ENCODE results near the gene ACOX3.
"Not testable (repeated sequence)": the region's sequence is repeated elsewhere in the genome, so short reads cannot be mapped to it uniquely, and the experiment has no call there.

The ACOX3 gene

DNA sequence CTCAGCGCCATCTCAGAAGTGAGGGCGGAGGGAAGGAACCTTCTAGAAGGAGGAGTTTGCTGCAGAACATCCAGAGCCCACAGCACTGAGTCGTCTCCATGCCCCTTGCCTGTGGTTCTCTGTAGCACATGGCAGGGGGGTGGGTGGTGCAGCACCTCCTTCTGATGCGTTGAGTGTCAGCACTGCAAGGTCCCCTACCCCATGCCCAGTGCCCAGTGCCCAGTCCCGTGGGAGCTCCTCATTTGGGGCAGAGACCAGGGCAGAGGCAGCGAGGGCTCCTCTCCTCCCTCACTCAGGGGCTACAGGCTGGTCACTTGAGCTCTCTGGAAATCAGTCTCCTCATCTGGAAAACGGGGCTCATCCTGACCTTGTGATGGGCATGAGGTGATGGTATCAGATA lies 92.9 kb downstream of the ACOX3 start:
- TF ChIP-seq SPI1 (IDR thresholded peaks at IDR 0.05; ENCODE audit: low read depth, low read length) (no peak), POLR2A (IDR thresholded peaks at IDR 0.05; ENCODE audit: low read depth, low read length) (no peak), POU2F2 (IDR thresholded peaks at IDR 0.05; ENCODE audit: low read depth, low read length) (no peak), TAF1 (IDR thresholded peaks at IDR 0.05; ENCODE audit: low read depth, low read length) (no peak)
- DNase-seq (ENCODE audit: insufficient read length, low spot score) (no peak), FAIRE-seq (no peak)

DNA sequence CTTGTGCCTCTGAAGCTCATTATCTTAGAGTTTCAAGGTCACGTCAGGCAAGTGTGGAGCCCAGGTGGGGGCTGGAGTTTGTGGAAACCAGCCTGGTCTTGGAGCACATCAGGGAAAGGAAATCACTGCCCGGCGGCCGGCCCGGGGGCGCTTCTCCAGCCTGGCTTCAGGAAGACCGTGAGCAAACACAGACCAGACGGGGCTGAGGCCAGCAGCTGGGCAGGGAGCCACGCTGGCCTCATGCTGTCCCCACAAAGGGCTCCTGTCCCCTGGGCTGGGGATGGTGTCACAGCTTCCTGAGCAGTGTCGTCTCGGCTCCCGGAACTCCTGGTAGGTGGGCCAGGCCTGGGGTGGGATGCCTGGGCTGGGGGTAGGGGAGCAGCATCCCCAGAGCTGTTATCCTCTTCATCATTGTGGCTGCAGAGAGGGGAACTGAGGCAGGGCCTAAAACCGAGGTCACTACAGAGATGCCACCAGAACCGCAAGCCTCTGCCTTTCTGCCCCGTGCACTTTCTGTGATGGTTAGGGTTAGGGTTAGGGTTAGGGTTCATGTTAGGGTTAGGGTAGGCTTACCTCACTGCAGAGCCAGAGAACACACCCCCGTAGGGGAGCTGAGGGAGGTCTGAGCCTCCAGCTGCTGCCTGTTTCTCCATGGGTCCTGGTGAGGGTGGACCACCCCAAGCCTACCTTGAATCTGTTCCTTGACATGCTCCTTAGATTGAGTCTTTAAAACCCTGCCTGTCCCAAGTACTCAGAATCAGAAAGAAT lies 93.5 kb downstream of the ACOX3 start:
- TF ChIP-seq POLR2A (IDR thresholded peaks at IDR 0.05; ENCODE audit: low read depth, low read length): no peak
- FAIRE-seq (no peak), DNase-seq (ENCODE audit: insufficient read length, low spot score) (no peak)

DNA sequence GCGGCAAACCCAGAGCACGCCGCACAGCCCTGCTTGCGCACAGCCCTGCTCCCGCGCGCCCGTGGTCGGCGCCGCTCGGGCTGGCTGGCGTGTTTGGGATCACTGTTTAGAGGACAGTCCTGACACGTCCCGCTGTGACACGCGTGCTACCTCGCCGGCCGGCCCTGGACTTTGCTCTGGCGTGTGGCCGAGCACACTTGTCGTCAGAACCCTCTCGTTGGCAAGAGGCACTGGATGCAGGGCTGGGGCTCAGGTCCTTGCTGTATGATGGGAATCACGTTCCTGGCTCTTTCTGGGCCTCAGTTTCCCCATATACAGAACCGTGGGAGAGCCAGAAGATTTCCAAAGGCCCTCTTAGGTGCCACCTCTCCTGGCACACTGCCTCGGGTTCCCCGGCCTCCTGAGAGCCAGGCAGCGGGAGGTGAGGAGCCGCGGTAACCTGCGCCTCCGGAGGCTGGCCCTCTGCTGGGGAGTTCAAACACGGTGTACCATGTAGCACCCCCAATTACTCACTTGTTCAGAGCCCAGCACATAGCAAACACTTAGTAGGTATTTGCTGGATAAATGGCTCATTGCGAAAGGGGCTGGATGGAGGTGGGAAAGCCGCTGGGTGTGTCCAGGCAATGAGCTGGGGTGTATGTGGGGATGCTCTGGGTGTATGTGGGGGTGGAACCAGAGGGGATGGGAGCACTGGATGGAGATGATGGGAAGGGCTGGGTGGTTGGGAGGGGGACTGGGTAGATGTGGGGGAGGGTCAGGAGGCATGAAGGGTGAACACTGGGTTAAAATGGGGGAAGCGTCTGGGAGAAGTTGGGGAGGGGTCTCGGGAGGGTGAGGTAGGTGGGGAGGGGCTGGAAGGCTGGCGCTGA lies 94.3 kb downstream of the ACOX3 start:
- no peak for TF ChIP-seq TAF1 (IDR thresholded peaks at IDR 0.05; ENCODE audit: low read depth, low read length)
- no peak for TF ChIP-seq SPI1 (IDR thresholded peaks at IDR 0.05; ENCODE audit: low read depth, low read length)
- no peak for TF ChIP-seq POU2F2 (IDR thresholded peaks at IDR 0.05; ENCODE audit: low read depth, low read length)
- no peak for TF ChIP-seq PAX5 (IDR thresholded peaks at IDR 0.05; ENCODE audit: insufficient read depth, low read length, severe bottlenecking)
- no peak for TF ChIP-seq POLR2A (IDR thresholded peaks at IDR 0.05; ENCODE audit: low read depth, low read length)
- TF ChIP-seq POLR2AphosphoS5 (IDR thresholded peaks at IDR 0.05; ENCODE audit: low read depth, low read length): no peak
- FAIRE-seq (no peak), DNase-seq (ENCODE audit: insufficient read length, low spot score) (no peak)

DNA sequence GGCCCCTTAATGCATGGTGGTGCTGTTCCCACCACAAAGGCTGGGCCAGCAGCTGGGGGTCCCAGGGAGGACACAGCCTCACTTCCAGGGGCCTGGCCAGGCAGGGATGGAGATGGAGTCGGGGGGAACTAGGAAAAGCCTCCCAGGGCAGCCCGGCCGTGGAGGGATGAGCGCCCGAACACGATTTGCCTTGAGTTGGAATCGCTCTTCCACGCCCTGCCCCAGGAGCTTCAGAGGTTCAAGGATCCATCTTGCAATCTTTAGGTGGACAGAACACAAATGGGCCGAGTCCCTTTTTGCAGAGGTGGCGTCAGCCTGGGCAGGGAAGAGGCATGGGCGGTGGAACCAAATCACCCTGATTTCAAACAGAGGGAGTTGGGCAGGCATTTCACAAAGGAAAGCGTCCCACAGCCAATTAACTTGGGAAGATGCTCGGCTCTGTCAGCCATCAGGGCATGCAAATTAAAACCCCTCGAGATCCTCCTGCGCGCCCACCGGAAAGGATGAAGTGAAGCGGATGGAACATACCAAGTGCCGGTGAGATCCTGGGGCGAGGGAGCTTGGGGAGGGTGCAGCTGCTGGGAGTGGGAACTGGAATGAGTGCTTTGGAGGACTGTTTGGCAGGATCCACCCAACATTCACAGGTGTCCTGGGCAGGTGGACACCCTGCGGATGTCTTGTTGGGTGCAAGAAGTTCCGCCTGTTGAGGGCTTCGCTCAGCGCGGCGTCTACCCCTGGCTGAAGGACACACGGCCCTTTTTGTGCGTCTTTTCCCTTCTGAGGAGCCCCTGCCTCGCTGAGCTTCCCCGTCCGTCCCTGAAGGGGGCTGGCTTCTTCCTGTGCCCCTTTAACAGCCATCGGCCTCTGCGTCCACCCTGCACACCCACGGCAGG lies 95.2 kb downstream of the ACOX3 start:
- TF ChIP-seq TAF1 (IDR thresholded peaks at IDR 0.05; ENCODE audit: low read depth, low read length) (no peak), POU2F2 (IDR thresholded peaks at IDR 0.05; ENCODE audit: low read depth, low read length) (no peak), PAX5 (IDR thresholded peaks at IDR 0.05; ENCODE audit: insufficient read depth, low read length, severe bottlenecking) (no peak), SPI1 (IDR thresholded peaks at IDR 0.05; ENCODE audit: low read depth, low read length) (no peak), POLR2A (IDR thresholded peaks at IDR 0.05; ENCODE audit: low read depth, low read length) (no peak), POLR2AphosphoS5 (IDR thresholded peaks at IDR 0.05; ENCODE audit: low read depth, low read length) (no peak)
- DNase-seq (ENCODE audit: insufficient read length, low spot score): no peak
- FAIRE-seq: no peak

DNA sequence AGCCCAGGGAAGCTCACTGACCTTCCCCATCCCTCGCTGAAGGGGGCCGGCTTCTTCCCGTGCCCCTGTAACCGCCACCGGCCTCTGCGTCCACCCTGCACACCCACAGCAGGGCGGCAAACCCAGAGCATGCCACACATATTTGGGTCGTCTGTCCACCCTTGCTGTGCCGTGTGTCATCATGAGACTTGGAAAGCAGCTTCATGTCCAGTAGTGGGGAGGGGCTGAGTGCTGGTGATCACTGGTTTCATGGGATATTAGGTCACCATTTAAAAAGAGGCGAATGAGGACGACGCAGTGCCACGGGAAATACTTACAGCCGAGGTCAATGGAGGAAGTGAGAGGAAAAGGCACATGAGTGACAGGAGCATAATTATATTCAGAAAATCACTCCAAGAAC lies 96.1 kb downstream of the ACOX3 start:
- TF ChIP-seq POLR2AphosphoS5 (IDR thresholded peaks at IDR 0.05; ENCODE audit: low read depth, low read length): no peak
- no peak for TF ChIP-seq POLR2A (IDR thresholded peaks at IDR 0.05; ENCODE audit: low read depth, low read length)
- no peak for TF ChIP-seq SPI1 (IDR thresholded peaks at IDR 0.05; ENCODE audit: low read depth, low read length)
- TF ChIP-seq POU2F2 (IDR thresholded peaks at IDR 0.05; ENCODE audit: low read depth, low read length): no peak
- no peak for TF ChIP-seq PAX5 (IDR thresholded peaks at IDR 0.05; ENCODE audit: insufficient read depth, low read length, severe bottlenecking)
- no peak for TF ChIP-seq TAF1 (IDR thresholded peaks at IDR 0.05; ENCODE audit: low read depth, low read length)
- no peak for FAIRE-seq
- no peak for DNase-seq (ENCODE audit: insufficient read length, low spot score)

DNA sequence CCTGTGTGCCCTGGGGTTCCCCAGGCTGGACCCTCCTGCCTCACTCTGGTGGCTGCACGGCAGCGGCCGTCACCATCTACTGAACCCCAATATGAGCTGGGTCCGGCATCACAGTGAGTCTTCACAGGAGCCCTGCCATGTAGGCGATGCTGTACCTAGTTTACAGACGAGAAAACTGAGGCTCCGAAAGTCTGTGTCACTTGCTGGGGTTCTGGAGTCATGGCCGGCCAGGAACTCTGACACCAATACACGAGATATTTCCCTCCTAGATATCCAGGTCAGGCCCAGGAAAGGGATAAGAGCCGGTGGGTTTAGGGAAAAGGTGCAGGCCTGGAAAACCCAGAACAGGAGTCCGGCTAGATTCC lies 96.6 kb downstream of the ACOX3 start:
- FAIRE-seq (no peak), DNase-seq (ENCODE audit: insufficient read length, low spot score) (no peak)
- no peak for TF ChIP-seq TAF1 (IDR thresholded peaks at IDR 0.05; ENCODE audit: low read depth, low read length)
- TF ChIP-seq PAX5 (IDR thresholded peaks at IDR 0.05; ENCODE audit: insufficient read depth, low read length, severe bottlenecking): no peak
- TF ChIP-seq POLR2AphosphoS5 (IDR thresholded peaks at IDR 0.05; ENCODE audit: low read depth, low read length): no peak
- TF ChIP-seq SPI1 (IDR thresholded peaks at IDR 0.05; ENCODE audit: low read depth, low read length): no peak
- TF ChIP-seq POU2F2 (IDR thresholded peaks at IDR 0.05; ENCODE audit: low read depth, low read length): no peak

DNA sequence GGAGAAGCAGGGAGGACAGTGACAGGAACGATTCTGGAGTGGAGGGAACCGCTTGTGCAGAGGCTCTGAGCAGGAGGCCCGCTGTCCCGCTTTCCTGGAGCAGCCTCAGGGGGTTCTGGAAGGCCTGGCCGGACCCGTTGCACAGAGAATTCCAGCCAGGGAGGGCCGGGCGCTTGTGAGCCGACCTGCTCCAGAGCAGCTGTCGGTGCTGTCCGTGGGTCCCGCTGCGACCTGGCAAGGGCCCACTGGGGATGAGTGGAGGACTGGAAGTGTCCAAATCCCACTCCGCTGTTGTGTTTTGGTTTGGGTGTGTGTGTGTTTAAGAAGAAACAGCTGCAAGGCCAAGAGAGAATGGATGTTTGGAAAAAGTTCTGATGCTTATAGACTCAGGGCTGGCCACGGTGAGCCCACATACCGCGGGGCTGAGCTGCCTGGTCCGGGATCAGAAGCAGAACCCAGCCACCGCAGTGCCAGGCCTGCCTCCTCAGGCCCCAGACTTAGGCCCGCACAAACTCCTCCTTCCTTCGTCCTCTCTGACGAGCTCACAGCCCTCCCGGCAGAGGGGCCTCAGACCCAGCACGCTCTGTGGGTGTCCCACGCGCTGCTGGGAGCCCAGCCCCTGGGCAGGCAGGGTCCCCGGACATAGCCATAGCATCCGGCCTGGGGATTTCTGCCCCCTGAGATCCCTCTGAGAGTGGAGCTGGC lies 97.1 kb downstream of the ACOX3 start:
- FAIRE-seq (no peak), DNase-seq (ENCODE audit: insufficient read length, low spot score) (no peak)
- TF ChIP-seq POU2F2 (IDR thresholded peaks at IDR 0.05; ENCODE audit: low read depth, low read length): no peak
- no peak for TF ChIP-seq PAX5 (IDR thresholded peaks at IDR 0.05; ENCODE audit: insufficient read depth, low read length, severe bottlenecking)
- no peak for TF ChIP-seq TAF1 (IDR thresholded peaks at IDR 0.05; ENCODE audit: low read depth, low read length)

DNA sequence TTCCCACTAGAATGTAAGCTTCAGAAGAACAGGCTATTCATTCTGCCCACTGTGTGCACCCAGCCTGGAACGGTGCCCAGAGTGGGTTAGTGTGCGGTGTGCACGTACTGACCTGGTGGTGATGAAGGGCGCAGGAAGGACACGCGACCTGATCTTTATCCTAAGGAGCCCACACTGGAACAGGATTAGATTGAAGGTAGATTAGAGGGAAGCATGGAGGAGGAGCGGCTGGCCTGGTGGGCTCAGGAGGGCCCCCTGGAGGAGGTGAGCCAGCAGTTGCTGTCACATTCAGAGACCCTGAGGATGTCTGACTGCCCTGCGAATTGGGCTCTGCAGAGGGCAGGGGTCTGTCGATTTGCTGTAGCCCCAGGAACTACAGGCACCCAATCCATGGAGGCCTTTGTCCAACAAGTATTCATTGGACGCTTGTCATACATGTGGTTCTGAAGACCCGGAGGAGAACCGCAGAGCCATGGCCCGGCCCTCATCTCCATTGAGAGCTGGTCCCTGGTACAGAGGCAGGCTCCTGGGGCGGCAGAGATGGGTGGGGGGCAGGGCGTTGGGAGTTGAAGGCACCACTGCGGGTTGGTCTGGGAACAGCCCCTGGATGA lies 97.8 kb downstream of the ACOX3 start:
- FAIRE-seq: no peak
- DNase-seq (ENCODE audit: insufficient read length, low spot score): no peak
- no peak for TF ChIP-seq POLR2AphosphoS5 (IDR thresholded peaks at IDR 0.05; ENCODE audit: low read depth, low read length)

DNA sequence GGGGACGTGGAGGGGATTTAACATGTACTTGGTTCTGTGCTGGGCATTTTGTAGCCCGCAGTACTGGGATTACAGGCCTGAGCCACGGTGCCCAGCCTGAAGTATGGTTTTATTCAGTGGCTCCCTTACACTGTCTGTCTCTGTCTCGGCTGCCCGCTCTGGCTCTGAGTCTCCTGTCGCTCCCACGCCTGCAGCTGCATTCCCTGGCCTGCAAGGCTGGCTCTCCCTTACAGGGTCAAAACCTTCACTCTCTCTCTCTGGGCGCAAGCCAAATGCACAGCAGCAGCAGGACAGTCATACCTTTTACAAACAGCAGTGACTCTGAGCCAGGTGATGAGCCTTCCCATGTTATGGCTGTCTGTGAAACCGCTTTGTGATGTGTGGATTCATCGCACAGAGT lies 98.8 kb downstream of the ACOX3 start:
- FAIRE-seq (no peak), DNase-seq (ENCODE audit: insufficient read length, low spot score) (no peak)
- TF ChIP-seq PAX5 (IDR thresholded peaks at IDR 0.05; ENCODE audit: insufficient read depth, low read length, severe bottlenecking) (no peak), POLR2A (IDR thresholded peaks at IDR 0.05; ENCODE audit: low read depth, low read length) (no peak), POLR2AphosphoS5 (IDR thresholded peaks at IDR 0.05; ENCODE audit: low read depth, low read length) (no peak), TAF1 (IDR thresholded peaks at IDR 0.05; ENCODE audit: low read depth, low read length) (no peak), SPI1 (IDR thresholded peaks at IDR 0.05; ENCODE audit: low read depth, low read length) (no peak), POU2F2 (IDR thresholded peaks at IDR 0.05; ENCODE audit: low read depth, low read length) (no peak)

DNA sequence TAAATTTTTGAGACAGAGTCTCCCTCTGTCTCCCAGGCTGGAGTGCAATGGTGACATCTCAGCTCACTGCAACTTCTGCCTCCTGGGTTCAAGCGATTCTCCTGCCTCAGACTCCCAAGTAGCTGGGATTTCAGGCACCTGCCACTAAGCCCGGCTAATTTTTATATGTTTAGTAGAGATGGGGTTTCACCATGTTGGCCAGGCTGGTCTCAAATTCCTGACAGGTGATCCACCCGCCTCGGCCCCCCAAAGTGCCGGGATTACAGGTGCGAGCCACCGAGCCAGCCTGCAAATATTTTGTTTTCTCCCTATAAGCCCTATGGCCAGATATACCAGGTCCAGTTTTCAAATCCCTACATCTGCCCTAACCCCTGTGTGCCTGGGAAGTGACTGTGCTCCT lies 99.2 kb downstream of the ACOX3 start:
- not testable (repeated sequence) for FAIRE-seq

More for the DNA sequence above, 99.2 kb downstream of the ACOX3 start:
- not testable (repeated sequence) for DNase-seq (ENCODE audit: insufficient read length, low spot score)

Measured in GM12891 (cell line).